ENCODE results near the gene CASKIN2.

The CASKIN2 gene

GRCh38 chr17:75552425-75553294 is 37.3 kb upstream of the CASKIN2 start (continued):
- TF ChIP-seq, protein P1, sequence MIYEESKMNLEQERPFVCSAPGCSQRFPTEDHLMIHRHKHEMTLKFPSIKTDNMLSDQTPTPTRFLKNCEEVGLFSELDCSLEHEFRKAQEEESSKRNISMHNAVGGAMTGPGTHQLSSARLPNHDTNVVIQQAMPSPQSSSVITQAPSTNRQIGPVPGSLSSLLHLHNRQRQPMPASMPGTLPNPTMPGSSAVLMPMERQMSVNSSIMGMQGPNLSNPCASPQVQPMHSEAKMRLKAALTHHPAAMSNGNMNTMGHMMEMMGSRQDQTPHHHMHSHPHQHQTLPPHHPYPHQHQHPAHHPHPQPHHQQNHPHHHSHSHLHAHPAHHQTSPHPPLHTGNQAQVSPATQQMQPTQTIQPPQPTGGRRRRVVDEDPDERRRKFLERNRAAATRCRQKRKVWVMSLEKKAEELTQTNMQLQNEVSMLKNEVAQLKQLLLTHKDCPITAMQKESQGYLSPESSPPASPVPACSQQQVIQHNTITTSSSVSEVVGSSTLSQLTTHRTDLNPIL (CRISPR knock-in tag; IDR thresholded peaks at IDR 0.05; ENCODE audit: low read depth): no peak
- TF ChIP-seq SNAI2 (CRISPR knock-in tag; IDR thresholded peaks at IDR 0.05) (no peak), RARB (CRISPR knock-in tag; IDR thresholded peaks at IDR 0.05) (no peak), ZC3H10 (CRISPR knock-in tag; IDR thresholded peaks at IDR 0.05) (no peak)
- TF ChIP-seq, protein P2, sequence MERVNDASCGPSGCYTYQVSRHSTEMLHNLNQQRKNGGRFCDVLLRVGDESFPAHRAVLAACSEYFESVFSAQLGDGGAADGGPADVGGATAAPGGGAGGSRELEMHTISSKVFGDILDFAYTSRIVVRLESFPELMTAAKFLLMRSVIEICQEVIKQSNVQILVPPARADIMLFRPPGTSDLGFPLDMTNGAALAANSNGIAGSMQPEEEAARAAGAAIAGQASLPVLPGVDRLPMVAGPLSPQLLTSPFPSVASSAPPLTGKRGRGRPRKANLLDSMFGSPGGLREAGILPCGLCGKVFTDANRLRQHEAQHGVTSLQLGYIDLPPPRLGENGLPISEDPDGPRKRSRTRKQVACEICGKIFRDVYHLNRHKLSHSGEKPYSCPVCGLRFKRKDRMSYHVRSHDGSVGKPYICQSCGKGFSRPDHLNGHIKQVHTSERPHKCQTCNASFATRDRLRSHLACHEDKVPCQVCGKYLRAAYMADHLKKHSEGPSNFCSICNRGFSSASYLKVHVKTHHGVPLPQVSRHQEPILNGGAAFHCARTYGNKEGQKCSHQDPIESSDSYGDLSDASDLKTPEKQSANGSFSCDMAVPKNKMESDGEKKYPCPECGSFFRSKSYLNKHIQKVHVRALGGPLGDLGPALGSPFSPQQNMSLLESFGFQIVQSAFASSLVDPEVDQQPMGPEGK (CRISPR knock-in tag; IDR thresholded peaks at IDR 0.05; ENCODE audit: borderline replicate concordance): no peak

- TF ChIP-seq TSHZ2 (CRISPR knock-in tag; IDR thresholded peaks at IDR 0.05): no peak
- TF ChIP-seq TCF4 (CRISPR knock-in tag; IDR thresholded peaks at IDR 0.05; ENCODE audit: borderline replicate concordance): no peak
- TF ChIP-seq ZNF565 (CRISPR knock-in tag; conservative IDR thresholded peaks at IDR 0.05; ENCODE audit: low read depth): no peak
- no peak for TF ChIP-seq PPARA (CRISPR knock-in tag; IDR thresholded peaks at IDR 0.05; ENCODE audit: borderline replicate concordance)
- TF ChIP-seq, protein P1 (CRISPR knock-in tag; IDR thresholded peaks at IDR 0.05; ENCODE audit: low read depth): no peak
- no peak for TF ChIP-seq ESRRG (CRISPR knock-in tag; IDR thresholded peaks at IDR 0.05)
- TF ChIP-seq BACH2 (CRISPR knock-in tag; IDR thresholded peaks at IDR 0.05; ENCODE audit: borderline replicate concordance): no peak
- no peak for TF ChIP-seq ZNF8 (CRISPR knock-in tag; IDR thresholded peaks at IDR 0.05)
- no peak for TF ChIP-seq POU6F1 (CRISPR knock-in tag; IDR thresholded peaks at IDR 0.05; ENCODE audit: borderline replicate concordance, low read depth)
- TF ChIP-seq ARNTL (CRISPR knock-in tag; IDR thresholded peaks at IDR 0.05; ENCODE audit: borderline replicate concordance, low read depth): no peak
- no peak for TF ChIP-seq GLIS3 (CRISPR knock-in tag; IDR thresholded peaks at IDR 0.05)
- no peak for TF ChIP-seq TOX (CRISPR knock-in tag; IDR thresholded peaks at IDR 0.05; ENCODE audit: borderline replicate concordance)
- TF ChIP-seq ZNF70 (CRISPR knock-in tag; IDR thresholded peaks at IDR 0.05): no peak
- TF ChIP-seq OSR1 (CRISPR knock-in tag; IDR thresholded peaks at IDR 0.05): no peak
- TF ChIP-seq SNAI2 (CRISPR knock-in tag; IDR thresholded peaks at IDR 0.05): no peak
- TF ChIP-seq ISL1 (CRISPR knock-in tag; IDR thresholded peaks at IDR 0.05): no peak
- TF ChIP-seq, protein P2 (CRISPR knock-in tag; IDR thresholded peaks at IDR 0.05; ENCODE audit: borderline replicate concordance): no peak
- TF ChIP-seq ZFP3 (CRISPR knock-in tag; IDR thresholded peaks at IDR 0.05): no peak
- no peak for TF ChIP-seq ZC3H10 (CRISPR knock-in tag; IDR thresholded peaks at IDR 0.05)
- no peak for TF ChIP-seq CSDC2 (CRISPR knock-in tag; IDR thresholded peaks at IDR 0.05)
- ATAC-seq: no peak
Observed at GRCh38 chr17:75551266-75551665, 35.9 kb upstream of the CASKIN2 start.

All from SK-N-SH treated with all-trans-retinoic acid at 6 μM for 48 hours (cell line).